ENCODE data around the gene ARID5A. TPM values are rescaled to one million over a fixed set of nuclear protein-coding genes. Genes with fewer than 3 reads are reported as not detected.

Gene ARID5A
- total and polyA plus RNA-seq, 2 of the 13 experiments (the other 11 are each of a cell fraction or from before 2014, with no cell fraction given): 6.0 to 9.5 TPM

GRCh38 chr2:96507957-96508520 is 28.5 kb upstream of the ARID5A start (continued):
- TF ChIP-seq ELK4 (CRISPR knock-in tag; IDR thresholded peaks at IDR 0.05; ENCODE audit: borderline replicate concordance) (no peak), PBX3 (CRISPR knock-in tag; IDR thresholded peaks at IDR 0.05; ENCODE audit: borderline replicate concordance) (no peak), KDM5B (CRISPR knock-in tag; IDR thresholded peaks at IDR 0.05; ENCODE audit: borderline replicate concordance) (peak; percentile 9; the same call in 1 of the 2 replicates), STAG1 (CRISPR knock-in tag; IDR thresholded peaks at IDR 0.05) (peak; percentile 89), GRHL1 (CRISPR knock-in tag; conservative IDR thresholded peaks at IDR 0.05) (no peak), ZNF7 (CRISPR knock-in tag; IDR thresholded peaks at IDR 0.05) (no peak), ZNF776 (CRISPR knock-in tag; IDR thresholded peaks at IDR 0.05) (no peak), GPBP1L1 (CRISPR knock-in tag; IDR thresholded peaks at IDR 0.05) (no peak), ZNF607 (CRISPR knock-in tag; IDR thresholded peaks at IDR 0.05; ENCODE audit: borderline replicate concordance) (peak; percentile 62; the same call in 1 of the 2 replicates), SKIL (CRISPR knock-in tag; IDR thresholded peaks at IDR 0.05; ENCODE audit: borderline replicate concordance) (0 out of 2 replicates have a peak, but pooled peaks have one; percentile 3), ZNF891 (CRISPR knock-in tag; IDR thresholded peaks at IDR 0.05) (peak; percentile 53; the same call in 1 of the 2 replicates), HNF4G (IDR thresholded peaks at IDR 0.05; ENCODE audit: borderline replicate concordance, low read depth, low read length) (peak; percentile 57), HNF4G (CRISPR knock-in tag; IDR thresholded peaks at IDR 0.05; ENCODE audit: borderline replicate concordance, low read depth) (0 out of 2 replicates have a peak, but pooled peaks have one; percentile 46), ZNF567 (CRISPR knock-in tag; IDR thresholded peaks at IDR 0.05; ENCODE audit: borderline replicate concordance) (no peak), PHF21A (CRISPR knock-in tag; IDR thresholded peaks at IDR 0.05) (no peak), EHMT2 (IDR thresholded peaks at IDR 0.05; ENCODE audit: borderline replicate concordance, low read depth, low read length) (no peak), HNRNPLL (IDR thresholded peaks at IDR 0.05; ENCODE audit: low read depth, low read length, poor library complexity, severe bottlenecking) (peak; percentile 51), TCF7 (IDR thresholded peaks at IDR 0.05; ENCODE audit: low read depth) (no peak), RNF219 (CRISPR knock-in tag; IDR thresholded peaks at IDR 0.05) (no peak)
